ENCODE data around the gene DPF3.
A peak's percentile ranks its signal among the peaks of the same experiment; 100 is the strongest.

DPF3 gene

DNA sequence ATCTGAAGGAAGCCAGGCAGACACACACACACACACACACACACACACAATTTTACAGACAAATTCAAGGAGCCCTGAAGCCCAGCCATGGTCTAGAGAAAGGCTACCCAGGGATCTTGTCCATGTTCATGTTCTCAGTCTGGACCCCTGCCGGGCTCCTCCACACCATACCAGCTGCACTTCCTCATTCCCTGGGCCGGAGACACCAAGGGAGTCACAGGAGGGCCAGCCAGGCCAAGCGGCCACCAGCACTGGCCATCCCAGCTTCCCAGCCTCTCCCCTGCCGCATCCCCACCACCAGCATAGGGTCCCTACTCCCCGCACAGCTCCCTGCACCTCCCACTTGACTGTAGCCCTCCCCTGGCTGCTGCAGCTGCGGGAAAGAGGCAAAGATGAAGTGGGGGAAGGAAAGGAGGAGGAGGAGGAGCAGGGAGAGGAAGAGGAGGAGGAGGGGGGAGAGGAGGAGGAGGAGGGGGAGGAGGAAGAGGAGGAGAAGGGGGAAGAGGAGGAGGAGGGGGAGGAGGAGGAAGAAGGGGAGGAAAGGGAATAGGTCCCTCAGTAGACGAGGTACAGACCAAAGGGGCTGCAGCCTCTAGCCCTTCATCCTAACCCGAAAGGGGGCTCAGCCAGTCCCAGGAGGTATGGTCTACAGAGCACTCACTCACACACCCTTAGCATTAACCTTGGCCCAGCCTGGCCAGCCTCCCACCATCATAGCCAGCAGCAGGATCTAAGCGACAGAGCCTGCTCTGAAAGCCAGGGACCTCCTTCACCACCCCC lies 293.2 kb downstream of the DPF3 start:
- DNase-seq (ENCODE audit: low read depth, low spot score), result no peak

DNA sequence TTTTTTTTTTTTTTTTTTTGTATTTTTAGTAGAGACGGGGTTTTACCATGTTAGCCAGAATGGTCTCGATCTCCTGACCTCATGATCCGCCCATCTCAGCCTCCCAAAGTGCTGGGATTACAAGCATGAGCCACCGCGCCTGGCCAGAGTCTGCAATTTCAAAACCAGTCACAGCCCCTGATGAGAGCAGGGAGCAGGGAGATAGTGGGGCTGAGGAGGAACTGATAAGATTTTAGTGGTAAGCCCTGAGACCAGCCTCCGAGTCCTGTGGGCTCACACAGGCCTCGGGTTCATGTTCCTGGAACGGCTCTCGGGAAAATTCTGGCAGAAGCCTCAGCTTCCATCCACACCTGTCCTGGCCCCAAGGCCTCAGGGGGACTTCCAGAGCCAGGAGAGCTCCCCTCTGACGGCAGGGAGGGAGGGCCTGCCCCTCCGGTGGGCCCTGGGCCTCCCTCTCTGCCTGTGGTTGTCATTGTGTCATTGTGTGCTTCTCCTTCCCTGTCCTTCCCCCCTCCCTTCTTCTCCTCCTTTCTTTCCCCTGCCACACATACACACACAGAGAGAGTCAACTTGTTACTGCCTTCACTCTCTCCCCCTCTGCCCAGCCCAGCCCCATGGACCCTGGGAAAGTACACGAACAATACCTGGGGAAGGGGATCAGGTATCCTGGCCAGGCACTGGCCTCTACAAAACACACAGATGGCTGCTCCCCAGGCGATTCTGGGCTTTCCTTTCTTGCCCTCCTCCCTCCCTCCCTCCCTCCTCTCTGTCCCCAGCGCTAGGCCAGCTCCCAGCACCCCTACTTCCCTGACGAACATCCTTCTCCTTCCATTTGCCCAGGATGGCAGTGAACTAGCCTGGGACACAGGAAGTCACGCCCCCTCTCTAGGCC lies 294.1 kb downstream of the DPF3 start:
- DNase-seq (ENCODE audit: low read depth, low spot score), result no peak

DNA sequence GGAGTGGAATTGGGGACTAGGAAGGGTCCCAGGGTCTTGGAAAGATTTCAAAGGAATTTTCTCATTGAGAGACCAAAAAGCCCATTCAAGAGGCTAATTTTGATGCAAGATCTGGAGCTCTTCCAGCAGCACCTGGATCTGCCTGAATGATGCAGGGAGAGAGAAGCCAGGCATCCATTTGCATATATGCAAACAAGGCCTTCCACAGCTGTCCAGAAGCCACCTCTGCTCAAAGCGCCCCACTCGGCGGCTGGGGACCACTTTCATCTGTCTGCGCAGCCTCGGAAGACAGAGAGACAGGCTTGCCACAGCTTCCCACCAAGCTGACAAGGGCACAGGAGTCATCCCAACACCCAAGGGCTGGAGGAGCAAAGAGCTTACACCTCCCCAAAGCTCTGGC lies 295.6 kb downstream of the DPF3 start:
- no peak for DNase-seq (ENCODE audit: low read depth, low spot score)

DNA sequence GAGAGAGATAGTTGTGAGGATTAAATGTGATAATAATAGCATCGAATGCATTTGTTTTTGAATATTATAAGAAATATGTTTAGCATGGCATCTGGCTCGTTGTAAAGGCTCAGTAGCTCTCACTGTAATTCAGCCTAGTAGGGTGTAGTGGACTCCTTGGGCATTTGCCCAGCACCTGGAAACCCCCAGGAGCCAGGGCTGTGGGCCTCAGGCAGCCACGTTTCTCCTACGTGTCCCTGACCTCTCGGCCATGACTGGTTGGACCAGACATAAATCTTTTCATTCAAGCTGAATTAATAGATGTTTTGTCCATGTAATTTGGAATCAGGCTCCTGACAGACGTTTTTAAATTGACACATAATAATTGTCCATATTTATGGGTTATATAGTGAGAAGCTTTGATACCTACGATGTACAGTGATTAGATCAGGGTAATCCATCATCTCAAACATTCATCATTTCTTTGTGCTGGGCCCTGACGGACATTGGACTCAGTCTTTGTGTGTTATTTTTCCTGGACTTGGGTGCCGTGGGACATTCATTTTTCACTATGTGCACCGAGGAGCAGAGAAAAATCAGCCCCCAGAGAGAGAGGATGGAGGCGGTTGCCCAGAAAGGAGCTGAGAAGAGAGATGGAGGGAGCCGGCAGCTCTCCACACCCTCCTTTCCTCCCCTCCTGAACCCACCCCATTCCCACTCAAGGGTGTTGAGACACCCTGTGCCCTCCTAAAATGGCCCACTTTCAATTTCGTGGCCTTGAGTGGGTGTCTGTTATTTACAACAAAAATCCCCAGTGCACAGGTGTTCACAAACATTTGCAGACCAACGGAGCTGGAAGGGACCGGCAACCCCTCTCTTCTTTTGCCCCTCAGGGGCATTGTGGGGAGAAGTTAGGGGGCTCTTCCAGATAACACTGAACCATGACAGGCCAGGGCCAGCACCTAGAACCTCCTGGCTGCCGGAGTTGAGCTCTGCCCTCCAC lies 296.4 kb downstream of the DPF3 start:
- DNase-seq (ENCODE audit: low read depth, low spot score), result no peak

DNA sequence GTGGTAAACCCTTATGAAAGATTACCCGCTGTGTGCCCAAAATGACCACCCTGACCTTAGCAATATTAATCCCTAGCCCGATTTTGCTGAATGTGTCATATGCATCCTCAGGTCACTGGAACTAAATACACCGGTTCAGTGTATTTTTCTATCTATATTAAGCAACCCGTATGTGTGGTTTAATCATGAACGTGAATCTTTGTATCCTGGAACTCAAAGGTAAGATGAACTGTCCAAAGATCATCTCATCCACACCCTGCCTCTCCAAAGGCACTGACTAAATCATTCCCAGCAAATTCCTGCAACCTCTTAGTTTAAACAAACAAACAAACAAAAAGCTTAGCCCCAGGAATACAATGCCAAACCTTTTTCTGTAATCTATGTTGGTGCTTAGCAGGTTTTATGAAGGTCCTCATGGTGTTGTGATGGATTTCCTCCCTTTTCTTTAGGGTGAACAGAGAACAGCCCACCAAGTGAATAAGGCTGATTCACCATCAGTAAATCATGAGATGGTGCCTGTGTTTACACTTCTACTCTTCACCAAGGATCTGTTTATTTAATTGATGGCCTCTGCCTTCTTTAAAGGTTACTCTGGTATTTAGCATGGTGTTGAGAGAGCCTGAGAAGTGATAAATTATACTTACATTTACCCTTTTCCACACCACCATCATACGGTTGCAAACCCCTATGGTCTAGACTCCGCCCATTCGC lies 298.6 kb downstream of the DPF3 start:
- no peak for DNase-seq (ENCODE audit: low read depth, low spot score)

DNA sequence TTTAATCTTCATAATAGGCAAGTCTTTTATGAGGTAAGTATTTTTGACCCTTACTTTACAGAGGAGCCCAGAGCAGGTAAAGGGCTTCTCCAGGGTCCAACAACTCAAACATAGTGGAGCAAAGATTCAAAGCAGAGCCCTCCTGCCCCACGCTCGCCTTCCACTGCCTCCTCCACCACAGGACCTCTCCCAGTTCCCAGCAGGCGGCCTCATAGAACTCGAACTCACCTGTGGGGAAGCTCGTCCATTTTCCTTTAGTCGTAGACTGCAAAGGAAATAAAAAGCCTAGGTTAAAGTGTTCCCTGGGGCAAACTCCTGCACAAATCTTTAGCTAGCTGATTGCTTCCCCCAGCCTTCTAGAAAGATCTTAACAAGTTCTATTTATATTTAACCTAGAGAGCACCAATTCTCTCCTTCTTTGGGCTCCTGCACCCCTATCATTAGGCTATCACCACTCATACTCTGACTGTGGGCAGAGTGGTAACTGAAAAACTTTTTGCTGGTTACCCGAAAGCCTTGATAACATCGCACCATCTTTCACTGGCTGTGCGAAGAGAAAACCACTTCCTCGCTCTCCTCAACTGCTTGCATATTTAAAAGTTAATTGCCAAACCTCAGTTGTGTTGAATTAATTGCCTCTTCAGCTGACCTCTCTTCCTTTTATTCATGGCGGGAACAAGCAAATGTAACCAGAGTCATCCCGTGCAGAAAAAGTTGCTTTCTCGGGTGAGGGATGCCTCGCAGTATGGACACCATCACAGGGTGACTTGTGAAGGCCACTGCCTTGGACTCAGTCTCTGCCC lies 299.6 kb downstream of the DPF3 start:
- DNase-seq (ENCODE audit: low read depth, low spot score), result peak; percentile 10

DNA sequence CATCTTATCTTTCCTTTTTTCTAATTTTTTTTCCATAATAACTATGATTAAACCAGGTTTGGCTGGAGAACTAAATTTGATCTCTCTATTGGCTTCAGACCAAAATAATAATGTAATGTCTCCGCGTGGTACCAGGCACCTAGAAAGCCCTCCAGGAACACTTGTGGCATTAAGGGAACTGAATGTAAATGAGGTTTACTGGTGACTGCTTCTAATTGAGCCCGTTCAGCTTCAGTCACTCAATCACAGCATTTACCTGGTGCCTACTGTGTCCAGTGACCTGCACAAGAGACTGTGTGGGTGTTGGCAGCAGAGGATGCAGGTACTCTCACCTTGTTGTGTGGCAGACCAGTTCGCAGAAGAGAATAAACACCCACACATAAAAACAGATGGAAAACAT lies 302.5 kb downstream of the DPF3 start:
- DNase-seq (ENCODE audit: low read depth, low spot score), result no peak

DNA sequence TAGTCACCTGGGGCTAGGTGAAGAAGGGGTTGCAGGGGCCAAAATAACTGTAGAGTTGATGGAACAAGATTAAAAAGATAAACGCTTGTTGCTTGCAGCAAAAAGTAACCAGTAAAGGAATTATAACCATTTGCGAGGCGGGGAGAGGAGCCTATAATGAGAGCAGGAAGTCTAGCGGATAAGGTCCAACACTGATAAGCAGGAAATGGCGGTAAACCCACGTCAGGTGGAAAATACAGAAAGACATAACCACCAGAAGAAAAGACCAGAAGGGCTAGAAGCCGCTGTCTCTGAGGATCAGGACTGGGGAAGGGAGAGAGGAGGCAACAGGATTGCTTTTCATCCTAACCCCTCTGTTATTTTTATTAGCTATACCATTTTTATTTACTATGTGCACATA lies 303.3 kb downstream of the DPF3 start:
- DNase-seq (ENCODE audit: low read depth, low spot score), result no peak

DNA sequence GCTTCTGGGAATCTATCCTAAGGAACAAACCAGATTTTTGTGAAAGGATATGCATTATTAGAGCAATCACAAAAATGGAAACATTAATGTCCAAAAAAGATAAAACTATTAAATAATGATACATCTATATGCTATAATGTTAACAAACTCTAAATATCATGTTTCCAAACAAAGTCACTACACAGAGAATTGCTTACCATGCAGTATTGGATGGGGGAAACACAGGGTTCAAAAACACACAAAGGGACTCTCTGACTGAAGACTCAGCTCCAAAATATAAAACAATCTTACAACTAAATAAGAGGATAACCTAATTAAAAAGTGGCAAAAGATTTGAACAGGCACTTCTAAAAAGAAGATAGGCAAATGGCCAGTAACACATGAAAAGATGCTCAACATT lies 304.2 kb downstream of the DPF3 start:
- no peak for DNase-seq (ENCODE audit: low read depth, low spot score)

DNA sequence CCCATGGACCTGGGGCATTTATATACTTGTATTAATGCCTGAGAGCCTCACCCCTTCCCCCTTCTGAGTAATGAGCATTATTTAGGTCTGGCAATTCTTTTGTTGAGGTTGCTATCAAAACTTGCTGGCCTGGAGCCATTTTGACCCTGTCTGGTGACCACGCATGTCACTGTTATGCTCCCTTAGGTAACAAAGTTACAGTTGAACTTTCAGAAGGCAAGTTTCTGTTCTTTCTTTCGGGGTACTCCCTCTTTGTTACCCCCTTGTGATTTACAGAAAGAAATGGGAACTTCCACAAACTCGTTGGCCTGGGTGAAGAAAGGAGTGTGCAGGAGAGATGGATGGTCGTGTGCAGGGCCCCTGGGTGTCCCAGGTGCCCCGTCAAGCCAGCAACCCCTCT lies 305.4 kb downstream of the DPF3 start:
- no peak for DNase-seq (ENCODE audit: low read depth, low spot score)

DNA sequence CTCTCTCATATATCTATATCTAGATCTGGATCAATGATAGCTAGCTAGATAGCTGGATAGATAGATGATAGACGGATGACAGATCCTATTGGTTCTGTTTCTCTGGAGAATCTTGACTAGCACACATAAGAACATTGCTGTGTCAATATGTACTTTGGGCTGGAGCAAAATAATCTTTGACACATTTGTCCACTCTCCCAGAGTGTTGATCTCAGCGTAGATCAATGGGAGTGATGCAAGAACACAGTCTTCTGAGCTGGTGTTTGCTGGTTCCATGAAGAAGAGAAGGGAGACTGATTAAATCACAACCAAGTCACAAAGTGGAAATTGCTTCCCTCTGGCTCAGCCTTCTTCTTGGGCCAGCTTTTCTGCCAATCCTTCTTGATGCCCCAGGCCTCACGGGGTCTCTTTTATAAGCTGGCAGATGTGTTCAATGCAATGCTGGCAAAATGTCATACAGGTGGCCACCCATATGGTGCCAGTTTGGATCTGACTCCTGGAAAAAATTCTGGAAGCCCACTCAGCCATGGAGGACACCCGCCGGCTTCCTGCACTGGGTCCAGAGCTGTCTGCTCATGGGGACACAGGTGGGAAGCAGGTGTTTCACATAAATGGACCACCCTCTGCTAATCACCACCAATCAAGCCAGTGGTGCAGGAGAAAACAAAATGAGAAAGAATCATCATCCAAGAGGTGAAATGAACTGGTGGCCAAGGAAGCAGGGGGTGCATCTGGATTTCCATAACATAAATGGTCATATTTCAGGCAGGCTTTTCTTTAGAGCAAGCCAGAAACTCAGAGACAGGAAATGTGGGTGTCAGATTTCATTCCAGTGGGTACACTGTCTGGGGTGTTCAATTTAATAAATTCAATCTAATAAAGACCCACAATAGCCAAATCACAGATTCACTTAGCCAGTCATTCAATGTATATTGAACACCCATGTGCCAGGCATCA lies 310.3 kb downstream of the DPF3 start:
- DNase-seq (ENCODE audit: low read depth, low spot score), result no peak

DNA sequence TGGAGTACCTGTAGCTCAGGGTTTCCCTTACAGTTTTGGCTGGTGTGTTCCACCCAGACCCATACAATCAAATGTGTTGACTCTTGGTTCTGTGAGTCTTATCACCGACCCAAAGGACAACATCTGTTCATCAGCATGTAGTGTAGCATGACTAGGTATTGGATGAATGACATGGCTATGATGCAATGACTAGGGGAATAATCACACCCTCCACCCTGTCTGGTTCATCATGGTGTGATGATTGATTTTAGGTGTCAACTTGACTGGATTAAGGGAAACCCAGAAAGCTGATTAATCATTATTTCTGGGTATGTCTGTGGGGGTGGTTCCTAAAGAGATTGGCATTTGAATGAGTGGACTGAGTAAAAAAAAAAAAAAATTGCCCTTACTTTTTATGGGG lies 311.3 kb downstream of the DPF3 start:
- DNase-seq (ENCODE audit: low read depth, low spot score), result no peak

DNA sequence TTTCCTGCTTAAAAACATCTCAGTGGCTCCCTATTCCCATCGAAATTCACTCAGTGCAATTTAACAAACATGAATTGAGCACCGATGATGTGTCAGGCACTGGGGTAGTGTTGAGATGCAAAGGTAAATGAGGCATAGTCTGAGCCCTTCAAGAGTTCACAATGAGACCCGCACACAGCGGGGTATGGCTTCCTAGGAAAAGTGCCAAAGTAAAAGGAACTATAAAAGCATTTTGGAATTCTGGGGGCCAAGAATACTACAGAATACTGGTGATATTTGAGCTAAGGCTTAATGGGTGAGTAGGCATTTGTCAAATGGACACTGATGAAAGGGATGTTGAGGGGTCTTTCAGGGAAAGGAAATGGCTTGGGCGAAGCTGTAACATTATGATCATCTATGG lies 315.4 kb downstream of the DPF3 start:
- DNase-seq (ENCODE audit: low read depth, low spot score), result no peak

DNA sequence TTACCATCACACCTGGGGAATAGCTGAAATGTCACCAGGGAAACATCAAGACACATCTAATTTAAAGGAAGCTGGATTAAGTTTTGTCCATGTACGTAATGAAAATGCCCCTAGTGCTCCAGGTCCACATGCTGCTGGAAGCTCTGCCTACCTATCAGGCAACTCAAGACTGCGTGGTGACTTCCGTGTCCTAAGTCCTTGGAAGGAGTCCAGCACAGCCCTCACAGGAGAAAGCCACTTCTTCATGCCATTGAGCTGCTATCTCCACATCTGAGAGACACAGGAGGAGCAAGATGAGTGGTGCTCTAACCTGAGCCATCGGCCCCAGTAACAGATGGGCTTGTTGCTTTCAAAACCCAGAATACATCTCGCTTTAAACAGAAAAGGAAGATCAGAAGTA lies 316.4 kb downstream of the DPF3 start:
- no peak for DNase-seq (ENCODE audit: low read depth, low spot score)

DNA sequence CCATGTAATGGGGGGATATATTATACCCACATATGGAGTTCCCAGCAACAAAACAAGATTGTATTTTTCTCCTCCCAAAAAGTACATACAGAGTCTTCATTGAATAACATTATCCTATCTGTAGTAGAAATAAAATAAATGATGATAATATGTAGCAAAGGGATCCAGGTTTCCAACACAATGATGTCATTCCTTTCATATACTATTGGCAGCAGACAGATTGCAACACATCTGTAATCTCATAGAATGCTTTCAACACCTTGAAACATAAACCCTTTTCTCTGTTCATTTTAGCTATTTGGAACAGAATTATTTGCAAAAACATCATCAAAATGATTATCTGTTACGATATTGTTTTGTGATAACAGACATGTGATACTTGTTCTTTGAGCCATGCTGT lies 317.6 kb downstream of the DPF3 start:
- no peak for DNase-seq (ENCODE audit: low read depth, low spot score)

DNA sequence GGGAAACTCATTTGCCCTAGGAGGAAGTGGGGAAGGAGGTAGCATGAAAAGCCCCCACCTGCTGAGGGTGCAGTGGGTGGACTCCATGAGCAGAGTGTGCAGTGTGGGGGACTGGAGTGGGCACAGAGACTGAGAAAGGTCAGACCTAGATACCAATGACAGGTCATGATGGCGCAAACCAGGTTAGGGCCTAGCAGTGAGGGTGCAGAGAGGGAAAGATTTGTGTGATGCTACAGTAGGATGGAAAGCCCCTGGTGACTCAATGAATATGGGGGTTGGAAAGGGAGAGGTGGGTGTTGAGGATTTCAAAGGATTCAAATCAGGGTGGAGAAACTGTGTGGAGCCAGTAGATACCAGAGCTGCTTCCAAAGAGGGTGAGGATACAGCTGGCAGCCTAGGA lies 319.2 kb downstream of the DPF3 start:
- no peak for DNase-seq (ENCODE audit: low read depth, low spot score)

DNA sequence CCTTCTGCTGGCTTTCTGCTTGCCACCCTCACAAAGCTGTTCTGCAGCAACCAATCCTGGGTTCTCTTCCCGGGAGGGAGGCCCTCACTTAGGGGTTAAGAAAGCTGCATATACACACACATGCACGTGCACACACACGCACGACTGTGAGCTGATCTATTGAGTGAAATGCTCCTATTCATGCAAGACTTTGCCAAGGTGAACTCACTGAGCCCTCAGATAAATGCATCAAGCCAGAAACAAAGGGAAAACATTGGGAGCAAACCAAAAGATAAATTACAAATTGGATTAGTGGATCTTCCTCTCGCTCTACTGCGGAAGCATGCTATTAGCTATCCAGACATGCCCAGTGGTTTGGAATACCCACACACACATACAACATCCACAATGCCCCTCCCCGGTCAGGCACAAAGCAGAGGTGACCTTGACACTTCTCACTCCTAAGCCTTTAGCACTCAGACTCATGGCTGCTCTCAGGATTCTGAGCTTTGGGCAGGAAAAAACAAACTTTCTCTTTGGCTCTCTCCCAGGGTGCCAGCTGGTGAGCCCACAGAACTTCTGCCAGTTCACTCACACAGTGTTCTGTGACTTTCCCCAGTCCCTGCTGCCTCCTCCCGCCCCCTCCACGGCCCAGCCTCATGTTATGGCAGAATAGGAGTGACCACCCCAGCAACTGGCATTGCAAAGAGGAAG lies 320.0 kb downstream of the DPF3 start:
- DNase-seq (ENCODE audit: low read depth, low spot score), result no peak
